Measurements from ENCODE around the gene FOLR1.
"Not testable (repeated sequence)": the region's sequence is repeated elsewhere in the genome, so short reads cannot be mapped to it uniquely, and the experiment has no call there.

Gene FOLR1

DNA sequence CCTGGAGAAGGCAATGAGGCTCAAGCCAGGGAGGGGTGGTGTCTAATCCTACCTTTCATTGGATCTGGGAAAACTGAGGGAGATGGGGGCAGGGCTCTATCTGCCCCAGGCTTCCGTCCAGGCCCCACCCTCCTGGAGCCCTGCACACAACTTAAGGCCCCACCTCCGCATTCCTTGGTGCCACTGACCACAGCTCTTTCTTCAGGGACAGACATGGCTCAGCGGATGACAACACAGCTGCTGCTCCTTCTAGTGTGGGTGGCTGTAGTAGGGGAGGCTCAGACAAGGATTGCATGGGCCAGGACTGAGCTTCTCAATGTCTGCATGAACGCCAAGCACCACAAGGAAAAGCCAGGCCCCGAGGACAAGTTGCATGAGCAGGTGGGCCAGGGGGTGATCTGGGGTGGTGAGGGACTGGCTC lies at the start of gene FOLR1:
Gene FOLR1, plus strand, starts transcription at position 180 of the 421 bp plus-strand sequence. Its CDS starts 34 bp downstream, at position 214.
- DNase-seq = no peak

DNA sequence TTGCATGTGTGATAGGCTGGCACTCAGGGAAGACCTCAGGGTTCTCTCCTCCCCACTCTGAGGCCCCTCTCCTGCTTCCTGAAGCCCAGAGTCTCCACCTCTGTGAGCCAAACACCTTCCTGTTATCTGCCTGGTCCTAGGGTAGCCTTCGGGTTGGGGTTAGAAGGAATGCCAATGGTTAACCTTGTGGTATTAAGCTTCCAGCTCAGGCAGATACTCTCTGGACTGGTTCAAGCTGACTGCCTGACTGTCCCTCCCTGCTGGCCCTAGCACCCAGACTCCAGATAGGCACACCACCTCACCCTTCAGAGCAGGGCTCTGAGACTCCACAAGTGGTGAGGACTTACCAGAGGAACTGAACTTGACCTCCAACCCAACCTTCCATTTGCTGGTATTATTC lies 49.4 kb upstream of the FOLR1 start:
- not testable (repeated sequence) for DNase-seq

DNA sequence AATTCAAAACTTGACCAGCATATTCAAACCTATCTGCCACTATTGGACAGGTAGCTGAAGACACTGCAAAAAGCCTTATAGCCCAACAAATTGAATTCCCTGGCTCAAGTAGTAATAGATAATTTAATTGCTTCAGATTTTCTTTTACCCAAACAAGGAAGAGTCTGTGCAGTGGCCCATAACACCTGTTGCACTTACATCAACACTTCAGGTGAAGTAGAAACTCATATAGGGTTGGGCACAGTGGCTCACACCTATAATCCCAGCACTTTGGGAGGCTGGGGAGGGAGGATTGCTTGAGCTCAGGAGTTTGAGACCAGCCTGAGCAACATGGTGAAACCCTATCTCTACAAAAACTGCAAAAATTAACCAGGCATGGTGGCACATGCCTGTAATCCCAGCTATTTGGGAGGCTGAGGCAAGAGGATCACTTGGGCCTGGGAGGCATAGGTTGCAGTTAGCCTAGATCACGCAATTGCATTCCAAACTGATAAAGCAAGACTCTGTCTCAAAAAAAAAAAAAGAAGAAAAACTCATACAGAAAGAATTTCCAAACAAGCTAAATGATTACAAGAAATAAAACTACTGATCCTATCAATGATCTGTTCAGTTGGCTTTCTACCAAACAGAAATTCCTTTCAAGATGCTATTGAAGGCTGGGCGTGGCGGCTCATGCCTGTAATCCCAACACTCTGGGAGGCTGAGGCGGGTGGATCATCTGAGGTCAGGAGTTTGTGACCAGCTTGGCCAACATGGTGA lies 47.0 kb upstream of the FOLR1 start:
- no peak for DNase-seq

DNA sequence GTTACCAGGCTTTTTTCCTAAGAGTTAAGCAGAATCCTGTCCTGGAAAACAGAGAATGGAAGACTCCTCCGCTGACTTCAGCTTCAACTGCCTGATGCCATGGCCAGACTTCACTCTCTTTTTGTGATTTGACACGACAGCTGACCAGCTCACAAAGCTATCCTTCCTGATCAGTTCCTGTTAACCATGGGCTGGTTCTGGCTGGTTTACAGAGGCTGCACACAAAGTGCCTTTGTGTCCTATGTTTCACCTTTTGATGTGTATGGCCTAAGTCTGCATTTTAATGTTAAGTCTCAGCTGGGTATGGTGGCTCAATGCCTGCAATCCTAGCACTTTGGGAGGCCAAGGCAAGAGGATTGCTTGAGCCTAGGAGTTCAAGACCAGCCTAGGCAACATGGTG lies 45.3 kb upstream of the FOLR1 start:
- DNase-seq = no peak

DNA sequence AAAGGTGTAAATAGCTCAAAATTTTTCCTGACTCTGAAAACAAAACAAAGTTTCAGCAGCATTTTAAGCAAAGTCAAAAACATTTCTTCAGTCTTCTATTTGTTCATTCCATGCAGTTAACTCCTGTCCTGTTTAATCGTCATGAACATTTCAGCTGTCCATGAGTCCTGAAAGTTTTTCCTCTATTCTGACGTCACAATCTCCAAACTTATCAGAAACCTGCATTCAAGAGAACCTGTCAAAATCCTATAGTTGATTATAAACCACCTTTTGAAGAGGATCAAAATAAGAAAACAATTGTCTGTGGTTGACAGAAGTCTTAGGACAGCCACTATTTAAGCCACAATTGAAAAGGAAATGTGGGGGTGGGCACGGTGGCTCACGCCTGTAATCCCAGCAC lies 41.1 kb upstream of the FOLR1 start:
- no peak for DNase-seq

DNA sequence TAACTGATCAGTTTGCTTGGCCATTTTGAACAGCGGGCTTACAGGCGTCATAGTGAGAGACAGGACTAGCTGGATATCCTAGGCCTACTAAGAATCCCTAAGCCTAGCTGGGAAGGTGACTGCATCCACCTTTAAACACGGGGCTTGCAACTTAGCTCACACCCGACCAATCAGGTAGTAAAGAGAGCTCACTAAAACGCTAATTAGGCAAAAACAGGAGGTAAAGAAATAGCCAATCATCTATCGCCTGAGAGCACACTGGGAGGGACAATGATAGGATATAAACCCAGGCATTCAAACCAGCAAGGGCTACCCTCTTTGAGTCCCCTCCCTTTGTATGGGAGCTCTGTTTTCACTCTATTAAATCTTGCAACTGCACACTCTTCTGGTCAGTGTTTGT lies 38.1 kb upstream of the FOLR1 start:
- not testable (repeated sequence) for DNase-seq

DNA sequence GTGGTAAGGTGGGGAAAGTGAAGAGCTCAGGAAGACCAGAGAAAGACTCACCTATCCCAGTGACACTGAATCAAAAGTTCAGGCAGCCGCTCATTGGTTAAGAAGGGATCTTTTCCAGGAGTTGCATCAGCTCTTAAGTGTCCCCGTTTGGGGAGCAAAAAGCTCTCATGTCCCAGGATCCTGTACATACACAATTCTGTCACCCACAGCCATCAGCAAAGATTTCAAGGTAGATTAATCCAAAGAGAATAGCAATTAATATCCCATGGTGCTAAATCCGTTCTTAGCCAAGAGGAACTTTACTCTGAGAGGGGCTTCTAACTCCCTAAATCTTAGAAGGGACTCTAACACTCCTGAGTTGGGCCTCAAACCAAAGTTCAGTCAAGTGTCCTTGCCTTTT lies 37.1 kb upstream of the FOLR1 start:
- no peak for DNase-seq

DNA sequence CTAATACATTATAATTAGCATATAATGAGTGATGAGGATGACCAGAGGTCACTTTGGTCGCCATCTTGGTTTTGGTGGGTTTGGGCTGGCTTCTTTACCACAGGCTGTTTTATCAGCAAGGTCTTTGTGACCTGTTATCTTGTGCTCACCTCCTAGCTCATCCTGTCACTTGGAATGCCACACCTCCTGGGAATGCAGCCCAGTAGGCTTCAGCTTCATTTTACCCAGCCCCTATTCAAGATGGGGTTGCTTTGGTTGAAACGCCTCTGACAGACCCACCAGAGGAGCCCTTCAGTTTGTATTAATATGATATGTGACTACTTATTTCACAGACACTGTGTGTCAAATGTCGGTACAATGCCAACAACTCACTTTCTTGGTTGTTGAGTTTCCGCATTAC lies 36.2 kb upstream of the FOLR1 start:
- no peak for DNase-seq

DNA sequence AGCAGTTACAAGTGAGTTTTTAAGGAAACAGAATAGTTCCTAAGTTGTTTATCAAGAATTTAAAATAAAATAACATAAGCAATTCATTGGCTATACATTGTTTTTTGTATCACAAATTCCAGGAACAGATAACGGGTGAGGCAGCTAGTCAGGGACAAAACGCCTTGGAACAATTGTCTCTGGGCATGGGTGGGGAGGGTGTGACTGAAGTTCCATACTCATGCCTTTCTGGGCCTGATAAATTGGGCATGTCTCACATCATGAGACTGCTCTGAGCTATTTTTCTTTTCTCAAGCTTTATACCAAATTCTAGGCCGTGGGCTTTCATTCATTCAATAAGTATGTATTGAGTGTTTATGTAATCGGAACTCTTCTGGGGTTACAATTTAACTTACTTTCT lies 34.8 kb upstream of the FOLR1 start:
- DNase-seq = no peak

DNA sequence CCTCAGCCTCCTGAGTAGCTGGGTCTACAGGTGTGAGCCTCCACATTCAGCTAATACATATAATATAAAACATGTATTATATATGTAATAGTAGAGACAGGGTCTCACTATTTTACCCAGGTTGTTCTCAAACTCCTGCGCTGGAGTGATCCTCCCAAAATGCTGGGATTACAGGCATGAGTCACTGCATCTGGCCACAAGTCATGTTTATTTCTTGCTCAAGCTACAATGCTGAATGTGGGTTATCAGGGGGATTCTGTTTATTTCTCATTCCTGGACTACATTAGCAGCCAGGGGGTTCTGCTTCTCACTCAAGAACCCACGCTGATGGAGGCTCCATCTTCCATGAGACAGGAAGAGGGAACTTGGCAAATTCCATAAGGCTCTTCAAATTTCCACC lies 31.6 kb upstream of the FOLR1 start:
- no peak for DNase-seq

DNA sequence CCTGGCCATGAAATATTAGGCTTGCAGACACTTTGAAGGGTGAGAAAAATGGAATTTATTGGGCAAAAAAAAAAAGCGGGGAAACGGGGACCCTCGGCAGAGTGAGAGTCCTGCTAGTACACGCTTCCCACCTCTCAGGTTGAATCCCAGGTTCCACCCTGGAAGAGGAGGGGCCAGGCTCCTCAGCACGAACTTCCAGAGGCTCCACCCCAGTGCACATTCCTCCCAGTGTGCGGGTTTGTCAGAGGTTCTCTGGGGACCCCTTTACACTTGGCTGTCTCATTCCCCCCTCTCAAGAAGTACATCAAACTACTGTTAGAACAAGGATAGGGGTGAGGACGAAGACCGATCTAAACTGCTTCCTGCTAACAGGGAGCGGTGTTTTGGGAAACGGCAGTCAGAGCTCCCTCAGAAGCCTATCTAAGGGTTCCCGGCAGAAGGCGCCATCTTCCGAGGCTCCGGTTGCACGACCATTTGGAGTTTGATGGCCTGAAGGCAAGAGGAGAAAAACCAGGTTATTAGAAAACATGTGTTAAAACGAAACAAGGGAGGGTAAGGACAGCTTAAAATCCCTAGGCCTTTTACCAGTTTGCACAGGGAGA lies 28.9 kb upstream of the FOLR1 start:
- DNase-seq = no peak

DNA sequence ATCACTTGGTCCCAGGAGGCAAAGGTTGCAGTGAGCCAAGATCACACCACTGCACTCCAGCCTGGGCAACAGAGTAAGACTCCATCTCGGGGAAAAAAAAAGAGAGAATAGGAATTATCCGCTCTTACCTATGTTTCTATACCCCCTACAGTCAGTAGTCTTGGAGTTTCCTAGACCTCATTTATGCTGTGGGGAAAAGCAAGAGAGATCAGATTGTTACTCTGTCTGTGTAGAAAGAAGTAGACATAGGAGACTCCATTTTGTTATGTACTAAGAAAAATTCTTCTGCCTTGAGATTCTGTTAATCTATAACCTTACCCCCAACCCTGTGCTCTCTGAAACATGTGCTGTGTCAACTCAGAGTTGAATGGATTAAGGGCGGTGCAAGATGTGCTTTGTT lies 27.8 kb upstream of the FOLR1 start:
- not testable (repeated sequence) for DNase-seq

DNA sequence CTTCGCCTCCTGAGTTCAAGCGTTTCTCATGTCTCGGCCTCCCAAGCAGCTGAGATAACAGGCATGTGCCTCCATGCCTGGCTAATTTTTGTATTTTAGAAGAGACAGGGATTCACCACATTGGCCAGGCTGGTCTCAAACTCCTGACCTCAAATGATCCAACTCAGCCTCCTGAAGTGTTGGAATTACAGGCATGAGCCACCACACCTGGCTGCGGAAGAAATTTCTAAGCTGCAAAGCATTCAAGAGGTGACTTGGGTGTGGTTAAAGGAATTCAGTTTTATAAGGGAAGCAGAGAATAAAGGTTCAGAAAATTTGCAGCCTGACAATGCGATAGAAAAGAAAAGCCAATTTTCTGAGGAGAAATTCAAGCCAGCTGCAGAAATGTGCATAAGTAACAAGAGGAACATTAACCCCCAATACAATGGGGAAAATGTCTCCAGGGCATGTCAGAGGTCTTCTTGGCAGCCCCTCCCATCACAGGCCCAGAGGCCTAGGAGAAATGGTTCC lies 22.8 kb upstream of the FOLR1 start:
- not testable (repeated sequence) for DNase-seq

DNA sequence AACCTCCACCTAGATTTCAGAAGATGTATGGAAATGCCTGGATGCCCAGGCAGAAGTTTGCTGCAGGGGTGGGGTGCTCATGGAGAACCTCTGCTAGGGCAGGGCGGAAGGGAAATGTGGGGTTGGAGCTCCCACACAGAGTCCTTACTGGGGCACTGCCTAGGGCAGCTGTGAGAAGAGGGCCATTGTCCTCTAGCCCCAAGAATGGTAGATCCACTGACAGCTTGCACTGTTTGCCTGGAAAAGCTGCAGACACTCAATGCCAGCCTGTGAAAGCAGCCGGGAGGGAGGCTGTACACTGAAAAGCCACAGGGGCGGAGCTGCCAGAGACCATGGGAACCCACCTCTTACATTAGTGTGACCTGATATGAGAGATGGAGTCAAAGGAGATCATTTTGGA lies 22.2 kb upstream of the FOLR1 start:
- not testable (repeated sequence) for DNase-seq

DNA sequence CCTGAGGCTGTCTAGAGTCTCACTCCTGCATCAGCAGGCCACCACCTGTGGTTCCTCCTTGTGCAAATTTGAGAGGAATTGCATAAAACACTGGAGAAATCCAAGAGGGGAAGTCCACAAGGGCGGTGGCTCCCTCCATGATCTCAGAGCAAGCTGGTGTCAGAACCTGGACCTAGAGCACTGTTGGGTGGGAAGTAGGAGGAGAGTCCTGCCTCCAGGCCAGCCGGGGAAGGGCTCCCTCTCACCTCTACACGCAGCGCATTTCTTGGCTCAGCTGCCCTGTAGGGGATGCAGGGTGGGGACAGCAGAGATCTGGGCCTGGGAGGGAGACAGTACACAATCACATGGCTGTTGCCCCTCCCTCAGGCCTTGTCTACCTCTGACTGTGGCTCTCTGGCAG lies 19.9 kb upstream of the FOLR1 start:
- not testable (repeated sequence) for DNase-seq

DNA sequence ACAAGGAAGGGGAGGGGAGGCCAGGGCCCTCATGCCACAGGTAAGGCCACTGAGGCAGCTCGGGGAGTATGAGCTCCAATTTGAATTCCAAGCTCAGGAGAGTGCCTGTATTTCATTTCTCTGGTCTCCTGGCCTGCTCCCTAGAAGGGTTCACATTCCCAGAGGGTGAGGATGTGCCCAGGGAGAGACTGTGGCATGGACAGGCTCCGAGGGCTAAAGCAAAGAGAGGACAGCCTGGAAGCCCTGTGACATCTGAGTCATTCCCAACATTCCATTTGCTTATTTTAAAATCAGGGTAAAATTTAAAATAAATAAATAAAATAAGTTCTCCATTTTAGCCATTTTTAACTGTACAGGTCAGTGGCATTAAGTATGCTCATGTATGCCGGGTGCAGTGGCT lies 18.6 kb upstream of the FOLR1 start:
- no peak for DNase-seq

DNA sequence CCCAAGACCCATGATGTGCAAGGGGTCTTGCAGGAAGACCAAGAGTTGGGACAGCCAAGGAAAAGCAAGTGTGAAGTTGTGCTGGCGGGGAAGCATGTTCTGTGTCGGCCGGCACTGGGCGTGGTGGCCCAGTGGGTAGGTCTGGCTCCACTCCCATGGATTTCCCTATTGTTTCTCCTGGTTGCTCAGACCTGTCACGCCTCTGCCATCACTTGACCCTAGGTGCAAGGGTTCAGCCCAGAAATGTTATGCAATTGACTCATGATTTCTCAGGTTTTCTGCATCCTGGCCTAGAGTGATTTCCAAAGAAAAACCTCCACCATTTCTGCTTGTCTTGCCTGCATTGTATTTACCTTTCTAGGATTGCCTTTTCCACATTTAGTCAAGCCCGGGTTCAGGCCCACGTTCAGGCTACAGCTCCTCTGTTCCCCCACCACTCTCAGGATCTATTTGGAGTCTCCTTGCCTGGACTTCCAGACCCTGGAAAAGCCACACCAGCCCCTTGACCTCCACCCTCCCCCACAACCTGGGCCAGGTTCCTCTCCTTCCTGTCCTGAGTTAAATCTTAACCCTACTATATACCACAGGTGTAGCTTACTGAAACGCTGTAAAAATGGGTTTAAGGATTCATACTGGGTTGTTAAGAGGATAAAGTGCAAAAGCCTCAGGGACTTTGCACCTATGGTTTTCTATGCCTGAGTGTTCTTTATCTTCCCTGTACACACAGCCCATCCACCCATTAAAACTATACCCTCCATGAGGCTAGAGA lies 17.5 kb upstream of the FOLR1 start:
- DNase-seq = no peak

DNA sequence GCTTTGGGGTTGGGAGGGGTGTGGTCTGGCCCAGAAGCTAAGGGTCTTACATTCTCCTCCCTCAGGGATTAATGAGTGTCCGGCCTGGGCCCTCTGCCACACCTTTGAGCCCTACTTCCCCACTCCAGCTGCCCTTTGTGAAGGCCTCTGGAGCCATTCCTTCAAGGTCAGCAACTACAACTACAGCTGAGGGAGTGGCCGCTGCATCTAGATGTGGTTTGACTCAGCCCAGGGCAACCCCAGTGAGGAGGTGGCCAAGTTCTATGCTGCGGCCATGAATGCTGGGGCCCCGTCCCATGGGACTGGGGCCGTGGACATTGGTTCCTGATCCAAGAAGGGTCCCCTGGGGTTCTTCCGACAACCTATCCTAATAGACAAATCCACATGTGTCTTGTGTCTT lies 14.3 kb upstream of the FOLR1 start:
- no peak for DNase-seq

DNA sequence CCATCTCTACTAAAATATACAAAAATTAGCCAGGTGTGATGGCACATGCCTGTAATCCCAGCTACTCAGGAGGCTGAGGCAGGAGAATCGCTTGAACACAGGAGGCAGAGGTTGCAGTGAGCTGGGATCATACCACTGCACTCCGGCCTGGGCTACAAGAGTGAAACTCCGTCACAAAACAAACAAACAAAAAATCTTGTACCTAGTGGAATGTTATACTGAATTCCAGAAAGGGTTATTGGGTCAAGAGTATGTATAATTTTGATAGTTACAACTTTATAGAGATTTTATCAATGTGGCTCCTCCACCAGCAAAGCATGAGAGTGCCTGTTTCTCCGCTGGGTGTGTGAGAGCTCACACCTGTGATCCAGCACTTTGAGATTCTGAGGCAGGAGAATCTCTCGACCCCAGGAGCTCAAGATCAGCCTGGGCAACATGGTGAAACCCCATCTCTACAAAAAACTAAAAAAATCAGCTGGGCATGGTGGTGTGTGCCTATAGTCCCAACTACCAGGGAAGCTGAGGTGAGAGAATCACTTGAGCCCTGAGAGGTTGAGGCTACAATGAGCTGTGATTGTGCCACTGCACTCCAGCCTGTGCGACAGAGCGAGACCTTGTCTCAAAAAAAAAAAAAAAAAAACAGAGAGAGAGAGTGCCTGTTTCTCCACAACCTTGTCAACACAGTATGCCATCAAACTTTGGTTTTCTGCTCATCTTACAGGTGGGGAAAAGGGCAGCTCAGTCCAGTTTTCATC lies 12.7 kb upstream of the FOLR1 start:
- no peak for DNase-seq

DNA sequence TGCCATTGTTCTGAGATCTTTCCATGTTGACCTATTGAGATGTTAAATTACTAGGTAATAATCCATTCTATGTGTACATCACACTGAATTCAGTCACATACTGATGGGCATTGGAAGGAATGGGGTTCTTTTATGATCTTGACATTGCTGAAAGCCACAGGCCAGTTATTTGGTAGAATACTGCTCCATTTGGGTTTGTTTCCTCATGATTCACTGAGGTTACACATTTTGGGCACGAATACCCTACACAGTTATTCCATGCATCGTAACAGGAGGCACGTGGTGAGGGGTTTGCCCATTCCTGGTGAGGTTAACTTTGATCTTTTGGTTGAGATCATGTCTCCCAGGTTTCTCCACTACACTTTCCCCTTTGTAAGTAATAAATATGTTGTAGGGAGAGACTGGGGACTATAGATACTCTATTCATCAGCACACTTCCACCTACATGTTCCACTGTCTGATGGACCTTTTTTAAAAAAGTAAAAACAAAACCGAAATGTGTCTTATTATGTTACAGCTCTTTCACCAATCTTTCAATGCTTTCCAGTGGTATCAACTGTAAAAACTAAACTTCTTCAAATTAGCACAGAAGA lies 12.0 kb upstream of the FOLR1 start:
- no peak for DNase-seq

DNA sequence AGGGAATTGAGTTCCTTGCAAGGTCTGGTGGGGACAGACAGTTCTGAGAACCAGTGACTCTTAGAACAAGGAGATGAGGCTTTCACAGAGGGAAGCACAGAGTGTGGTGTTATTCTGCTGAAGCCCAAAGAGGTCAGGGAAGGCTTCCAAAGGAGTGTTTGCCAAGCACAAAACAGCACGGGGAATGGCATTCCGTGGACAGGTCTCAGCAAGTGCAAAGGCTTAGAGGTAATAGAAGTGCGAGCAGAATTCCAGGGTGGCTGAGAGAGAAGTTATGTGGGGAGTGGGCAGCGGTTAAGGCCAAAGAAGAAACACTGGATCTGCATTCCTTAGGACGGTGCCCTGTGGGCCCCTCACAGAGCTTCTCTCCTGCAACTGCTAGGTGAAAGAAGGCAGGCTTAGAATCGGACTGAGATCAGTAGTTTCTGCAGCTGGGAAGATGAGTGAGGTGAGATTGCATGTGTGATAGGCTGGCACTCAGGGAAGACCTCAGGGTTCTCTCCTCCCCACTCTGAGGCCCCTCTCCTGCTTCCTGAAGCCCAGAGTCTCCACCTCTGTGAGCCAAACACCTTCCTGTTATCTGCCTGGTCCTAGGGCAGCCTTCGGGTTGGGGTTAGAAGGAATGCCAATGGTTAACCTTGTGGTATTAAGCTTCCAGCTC lies 10.9 kb upstream of the FOLR1 start:
- not testable (repeated sequence) for DNase-seq

DNA sequence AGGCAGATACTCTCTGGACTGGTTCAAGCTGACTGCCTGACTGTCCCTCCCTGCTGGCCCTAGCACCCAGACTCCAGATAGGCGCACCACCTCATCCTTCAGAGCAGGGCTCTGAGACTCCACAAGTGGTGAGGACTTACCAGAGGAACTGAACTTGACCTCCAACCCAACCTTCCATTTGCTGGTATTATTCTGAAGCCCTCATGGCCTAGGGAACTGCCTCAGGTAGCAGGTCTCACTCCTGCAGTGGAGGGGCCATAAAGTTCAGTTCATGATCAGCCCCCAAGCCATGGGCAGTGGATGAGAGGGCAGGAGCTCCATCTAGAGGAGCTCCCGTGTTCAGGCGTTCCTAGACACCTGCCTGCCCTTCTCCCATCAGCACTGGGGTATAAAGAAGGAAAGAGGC lies 10.4 kb upstream of the FOLR1 start:
- not testable (repeated sequence) for DNase-seq
